ENCODE results near the gene ARPC2.

Gene ARPC2

GRCh38 chr2:218290316-218291261, 73.6 kb downstream of the ARPC2 start:
- peak; percentile 38 to 52 (median 44) for DNase-seq

GRCh38 chr2:218291318-218292047, 74.5 kb downstream of the ARPC2 start:
- DNase-seq = no peak

GRCh38 chr2:218292048-218293014, 75.3 kb downstream of the ARPC2 start, which contains the start of gene TMBIM1:
Gene TMBIM1, minus strand, starts transcription at chr2:218292503. Its CDS starts 10,362 bp downstream, at chr2:218282141.
- peak; percentile 65 to 82 (median 68) for DNase-seq

- DNase-seq = no peak
Measured at GRCh38 chr2:218293715-218294429, 76.9 kb downstream of the ARPC2 start.

- no peak for DNase-seq
Measured at GRCh38 chr2:218294430-218295022, 77.5 kb downstream of the ARPC2 start.

- no peak for DNase-seq
Measured at GRCh38 chr2:218295029-218295428, 78.0 kb downstream of the ARPC2 start.

- DNase-seq = no peak
Measured at GRCh38 chr2:218296200-218296599, 79.2 kb downstream of the ARPC2 start.

GRCh38 chr2:218296847-218297246, 79.9 kb downstream of the ARPC2 start:
- no peak for DNase-seq

- DNase-seq = no peak
Measured at GRCh38 chr2:218298314-218298875, 81.4 kb downstream of the ARPC2 start.

- no peak for DNase-seq
Measured at GRCh38 chr2:218300141-218300540, 83.2 kb downstream of the ARPC2 start.

- peak; percentile 60 to 87 (median 83) for DNase-seq
Measured at GRCh38 chr2:218301176-218301819, 84.3 kb downstream of the ARPC2 start.

Data from T-helper 1 cell (primary cell).